VCaP (cell line): ENCODE data around the gene POLR1A.

Experiments
- H3K27ac ChIP-seq: fragments of 450-650 bp; 2 replicates; pipeline ENCODE4 v1.5.1; 2017
- CTCF ChIP-seq: fragments of 450-650 bp; conservative IDR thresholded peaks from 2 replicates; pipeline ENCODE4 v1.5.1; 2017; ENCODE audit warnings: mild to moderate bottlenecking, moderate library complexity

The POLR1A gene

GRCh38 chr2:86017901-86018896, 87.5 kb downstream of the POLR1A start:
- no peak for TF ChIP-seq CTCF
- no peak overlapping the region for H3K27ac ChIP-seq

DNA sequence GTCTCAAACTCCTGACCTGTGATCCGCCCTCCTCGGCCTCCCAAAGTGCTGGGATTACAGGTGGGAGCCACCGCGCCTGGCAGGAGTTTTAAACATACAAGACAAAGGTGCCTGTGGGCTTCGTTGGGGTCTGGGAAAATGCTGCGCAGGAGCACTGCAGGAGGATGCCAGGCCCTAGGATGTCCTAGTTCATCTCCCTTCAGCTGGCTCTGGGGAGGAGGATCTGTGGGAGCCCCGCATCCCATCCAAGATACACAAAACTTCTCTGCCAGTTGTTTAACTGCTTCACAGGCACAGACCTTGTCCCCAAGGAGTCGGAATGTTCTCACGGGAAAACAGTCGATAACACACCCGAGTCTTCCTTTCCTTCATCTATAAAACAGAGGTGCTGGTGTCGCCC, 89.1 kb downstream of the POLR1A start:
- TF ChIP-seq CTCF: no peak
- no peak overlapping the region for H3K27ac ChIP-seq

DNA sequence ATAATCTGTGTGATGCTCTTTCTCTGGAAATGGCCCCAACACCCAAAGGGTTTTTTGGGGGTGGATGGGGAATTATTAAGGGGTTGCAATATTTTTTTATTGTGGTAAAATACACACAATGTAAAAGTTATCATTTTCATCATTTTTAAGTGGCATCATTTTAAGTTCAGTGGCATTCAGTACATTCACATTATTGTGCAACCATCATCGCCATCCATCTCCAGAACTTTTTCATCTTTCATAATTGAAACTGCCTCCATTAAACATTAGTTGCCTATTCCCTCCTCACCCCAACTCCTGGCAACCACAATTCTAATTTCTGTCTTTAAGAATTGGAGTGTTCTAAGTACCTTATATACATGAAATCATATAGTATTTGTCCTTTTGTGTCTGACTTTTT, 90.0 kb downstream of the POLR1A start:
- H3K27ac ChIP-seq: no peak overlapping the region
- no peak for TF ChIP-seq CTCF

DNA sequence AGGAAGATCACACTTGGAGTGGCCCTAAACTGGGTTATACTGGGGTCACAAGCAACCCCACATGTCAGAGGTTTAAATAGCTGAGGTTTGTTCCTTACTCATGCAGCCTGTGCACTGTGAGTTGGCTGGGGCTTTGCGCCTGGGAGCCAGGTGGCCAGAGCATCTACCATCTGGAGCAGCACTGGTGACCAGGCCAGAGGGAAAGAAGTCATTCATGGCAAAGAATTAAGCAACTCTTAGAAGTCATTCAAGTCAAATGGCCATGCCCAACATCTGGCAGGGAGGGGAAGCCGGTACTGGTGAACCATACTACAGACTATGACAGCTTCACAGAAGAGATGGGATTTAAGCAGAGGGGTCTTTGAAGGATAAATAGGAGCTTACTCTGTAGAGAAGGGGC, 90.7 kb downstream of the POLR1A start:
- H3K27ac ChIP-seq: no peak overlapping the region
- TF ChIP-seq CTCF: no peak

- TF ChIP-seq CTCF: no peak
- H3K27ac ChIP-seq: no peak overlapping the region
Observed at GRCh38 chr2:86014493-86014892, 91.2 kb downstream of the POLR1A start.

GRCh38 chr2:86012007-86012712, 93.5 kb downstream of the POLR1A start:
- TF ChIP-seq CTCF: no peak

DNA sequence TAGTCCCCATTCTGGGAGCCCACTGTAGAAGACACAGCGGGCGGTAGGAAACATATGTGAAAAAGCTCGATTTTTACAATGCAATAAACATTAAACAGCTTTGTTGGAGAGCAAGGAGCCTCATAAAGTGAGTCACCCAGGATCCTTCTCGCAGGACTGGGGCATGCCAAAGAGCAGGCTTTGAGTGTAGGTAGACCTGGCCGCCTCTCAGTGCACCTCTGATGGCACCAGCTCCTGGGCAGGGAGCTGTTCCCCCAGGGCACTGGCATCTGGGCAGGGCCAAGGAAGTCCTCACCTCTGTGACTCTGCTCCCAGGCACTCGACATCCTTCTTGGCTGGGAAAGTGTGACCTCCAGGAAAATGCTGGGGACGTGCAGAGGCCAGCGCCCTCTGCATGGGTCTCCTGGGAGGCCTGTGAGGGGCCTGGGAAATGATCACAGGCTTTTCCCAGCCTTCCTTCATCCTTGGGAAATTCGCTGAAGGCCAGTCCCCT, 94.2 kb downstream of the POLR1A start:
- H3K27ac ChIP-seq: no peak overlapping the region
- no peak for TF ChIP-seq CTCF

More at GRCh38 chr2:86012007-86012712, 93.5 kb downstream of the POLR1A start:
- no peak overlapping the region for H3K27ac ChIP-seq
